HTERT RPE-1 (cell line): Measurements from ENCODE around the gene RSPH1.

Experiments
- in situ Hi-C: fragments of 300-500 bp; cut with MboI; formaldehyde crosslinking; loops from 4 replicates; pipeline ENCODE4 v1.14.3; 2020; ENCODE audit warnings: low sequenced_read_pairs

The RSPH1 gene

DNA sequence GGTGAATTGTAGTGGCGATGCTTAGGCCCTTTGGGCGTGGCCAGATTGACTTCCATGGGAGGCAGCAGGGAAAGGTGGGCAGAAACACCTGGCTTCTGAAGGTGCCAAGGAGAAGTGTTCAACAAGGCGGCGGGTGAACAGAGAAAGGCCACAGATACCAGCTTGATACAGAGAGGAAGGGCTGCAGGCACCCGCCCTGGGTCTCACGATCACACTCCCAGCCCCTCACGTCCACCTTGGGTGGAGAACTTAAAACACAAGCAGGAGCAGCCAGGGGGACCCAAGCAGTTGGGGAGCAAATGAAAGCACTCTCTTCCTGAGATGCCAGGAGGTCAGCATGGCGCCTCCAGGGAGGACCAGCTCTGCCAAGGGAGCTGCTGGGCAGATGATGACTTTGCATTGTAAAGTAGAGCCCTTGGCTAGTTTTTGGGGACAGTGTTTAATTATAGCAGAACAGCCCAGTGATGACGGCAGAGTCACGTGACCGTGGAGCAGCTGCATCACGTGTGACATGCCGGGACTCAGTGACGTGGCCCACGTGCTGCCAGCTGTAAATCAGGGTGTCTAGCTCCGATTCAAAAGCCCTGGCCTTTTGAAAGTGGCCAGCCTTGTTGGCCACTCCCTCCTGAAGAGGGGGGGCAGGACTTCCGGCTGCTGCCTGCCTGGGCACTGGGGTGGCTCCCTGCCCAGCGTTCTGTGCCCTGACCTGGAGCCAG, 36.6 kb upstream of the RSPH1 start:
- in situ Hi-C loops: no loop called here

DNA sequence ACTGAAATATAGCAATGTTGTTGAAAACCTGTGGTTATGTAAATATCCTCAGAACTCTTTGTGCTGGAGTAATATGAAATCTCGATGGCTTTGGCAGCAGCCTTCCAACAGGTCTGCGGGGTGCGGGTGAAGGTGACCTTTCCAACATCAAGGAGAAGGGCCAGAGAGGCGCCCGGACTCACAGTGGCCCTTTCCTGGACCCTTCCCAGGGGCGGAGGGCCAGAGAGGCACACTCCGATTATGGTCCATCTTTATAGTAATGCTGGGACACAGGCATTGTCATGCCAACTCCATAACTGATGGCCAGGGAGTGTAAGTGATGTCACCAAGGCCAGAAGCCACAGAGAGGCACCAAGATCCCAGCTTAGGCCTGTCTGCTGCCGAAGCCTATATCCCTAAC, 35.7 kb upstream of the RSPH1 start:
- in situ Hi-C loops: no loop called here

DNA sequence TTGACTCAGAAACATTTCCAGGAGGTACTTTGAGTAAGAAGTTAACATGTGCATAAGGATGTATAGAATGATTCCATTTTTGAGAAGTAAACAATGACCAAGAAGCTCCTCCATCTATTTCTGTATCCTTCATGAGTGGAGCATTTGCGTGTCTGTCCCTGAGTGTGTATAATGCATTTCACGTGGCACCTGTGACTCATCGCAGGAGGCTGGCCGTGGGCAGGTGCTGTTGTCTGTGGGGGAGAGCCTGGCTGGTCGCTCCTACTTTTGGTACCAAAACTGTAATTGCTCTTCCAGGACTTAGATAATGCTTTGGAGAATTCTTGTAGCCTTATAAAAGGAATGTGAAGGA, 34.1 kb upstream of the RSPH1 start:
- in situ Hi-C loops: no loop called here

DNA sequence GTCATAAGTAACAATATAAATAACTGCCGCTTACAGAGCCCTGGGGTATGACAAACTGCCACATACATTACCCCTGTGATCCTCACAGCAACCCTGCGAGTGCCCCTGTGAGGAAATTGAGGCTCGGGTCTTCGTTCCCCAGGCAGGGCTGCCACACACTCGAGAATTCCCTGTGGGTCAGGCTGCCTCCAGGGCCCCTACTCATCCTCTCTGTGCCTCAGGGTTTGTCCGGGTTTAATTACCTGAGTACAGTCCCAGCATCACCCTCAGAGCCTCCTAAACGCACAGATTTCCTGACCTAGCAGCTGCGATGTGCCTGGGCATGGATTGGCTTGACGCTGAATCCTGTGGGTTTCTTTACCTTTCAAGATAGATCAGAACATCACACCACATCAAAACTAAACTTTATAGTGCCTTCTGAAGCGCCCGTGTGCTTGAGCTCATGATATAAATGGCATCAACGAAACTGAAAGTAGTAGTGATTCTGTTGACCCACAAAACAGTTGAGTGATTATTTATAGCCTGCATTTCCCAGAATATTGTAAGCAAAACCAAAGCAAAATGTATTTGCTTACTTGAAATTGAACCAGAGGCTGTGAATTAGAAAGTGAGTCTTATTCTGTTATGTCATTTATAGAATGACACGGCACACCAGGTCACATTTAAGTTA, 31.6 kb upstream of the RSPH1 start:
- in situ Hi-C loops: no loop called here

DNA sequence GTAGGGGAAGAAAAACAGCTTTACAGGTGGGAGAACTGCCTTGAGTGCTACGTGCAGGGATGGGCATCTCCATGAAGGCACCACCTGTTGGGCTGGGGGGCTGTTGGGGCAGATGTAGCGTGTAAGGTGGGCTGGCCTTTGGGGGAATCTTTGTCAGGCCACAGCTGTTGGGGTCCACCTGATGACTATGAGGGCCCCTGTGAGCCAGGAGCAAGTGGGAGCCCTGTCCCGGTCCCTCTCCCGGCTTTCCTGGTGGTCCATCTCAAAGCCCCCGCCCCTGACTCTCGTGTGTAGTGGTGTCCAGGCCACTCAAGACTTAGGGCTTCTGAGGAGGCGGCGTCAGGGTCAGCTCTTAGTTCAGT, 31.1 kb upstream of the RSPH1 start:
- in situ Hi-C loops: no loop called here

DNA sequence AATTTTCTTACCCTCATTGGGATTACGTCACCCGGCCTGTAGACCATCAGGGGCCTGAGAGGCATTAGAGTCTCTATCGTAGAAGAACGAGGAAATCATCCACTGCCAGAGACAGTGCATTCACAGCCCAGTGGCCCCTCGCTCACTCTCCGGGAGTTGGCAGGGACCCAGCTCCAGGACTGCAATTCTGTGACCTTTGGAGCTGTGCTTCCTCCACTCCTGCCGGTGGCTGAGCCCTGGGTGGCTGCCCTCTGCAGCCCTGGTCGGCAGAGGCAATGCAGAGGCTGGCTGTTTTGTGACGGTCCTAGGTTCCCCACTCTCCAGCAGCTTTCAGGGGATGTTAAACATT, 30.3 kb upstream of the RSPH1 start:
- in situ Hi-C loops: no loop called here

DNA sequence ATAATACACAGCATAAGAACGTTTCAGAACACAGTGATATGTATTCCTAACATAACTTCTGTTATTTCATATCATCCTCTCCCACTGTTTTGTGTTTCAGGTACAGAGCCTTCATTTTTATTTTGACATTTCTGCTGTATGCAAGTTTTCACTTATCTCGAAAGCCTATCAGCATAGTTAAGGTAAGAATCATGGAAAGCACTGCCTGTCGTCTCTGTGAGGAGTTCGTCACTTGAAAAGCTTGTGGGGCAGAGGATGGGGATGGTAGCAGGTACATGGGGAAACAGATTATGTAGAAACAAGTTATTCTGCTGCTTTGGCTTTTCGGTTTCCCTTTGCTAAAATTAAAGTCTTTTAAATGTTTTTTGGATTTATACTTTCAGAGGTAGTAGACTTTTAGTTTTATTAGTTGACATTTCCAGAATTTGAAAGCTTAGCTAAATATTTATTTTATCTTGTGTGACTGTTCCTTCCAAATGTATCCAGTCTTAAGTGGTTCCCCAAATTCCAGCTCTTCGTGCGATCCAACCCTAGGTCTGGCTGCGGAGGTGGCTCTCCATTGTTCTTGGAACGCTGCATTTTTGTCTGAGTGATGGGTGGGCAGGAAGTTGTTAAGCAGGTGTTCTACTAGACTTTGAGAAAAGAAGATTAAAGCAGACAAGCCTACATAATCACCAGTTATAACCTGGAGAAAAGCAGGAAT, 29.8 kb upstream of the RSPH1 start:
- in situ Hi-C loops: no loop called here

DNA sequence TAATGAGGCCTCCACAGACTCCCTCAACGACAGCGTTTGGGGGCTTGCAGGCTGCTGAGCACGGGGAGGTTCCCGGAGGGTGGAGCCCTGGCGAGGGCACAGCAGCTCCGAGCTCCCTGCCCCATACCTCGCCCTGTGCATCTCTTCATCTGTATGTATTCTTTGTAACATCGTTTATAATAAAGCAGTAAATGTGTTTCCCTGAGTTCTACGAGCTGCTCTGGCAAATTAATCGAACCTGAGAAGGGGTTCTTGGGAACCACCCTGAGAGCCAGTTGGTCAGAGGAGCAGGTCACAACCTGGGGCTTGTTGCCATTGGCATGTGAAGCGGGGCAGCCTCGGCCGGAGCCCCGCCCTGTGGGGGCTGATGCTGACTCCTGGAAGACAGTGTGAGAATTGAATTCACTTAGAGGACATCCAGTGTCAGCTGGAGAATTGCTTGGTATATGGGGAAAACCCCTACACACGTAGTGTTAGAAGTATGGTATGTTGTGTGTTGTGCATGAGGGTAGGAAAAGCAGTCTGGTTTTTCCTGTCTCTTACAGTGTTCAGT, 29.1 kb upstream of the RSPH1 start:
- in situ Hi-C loops: no loop called here

DNA sequence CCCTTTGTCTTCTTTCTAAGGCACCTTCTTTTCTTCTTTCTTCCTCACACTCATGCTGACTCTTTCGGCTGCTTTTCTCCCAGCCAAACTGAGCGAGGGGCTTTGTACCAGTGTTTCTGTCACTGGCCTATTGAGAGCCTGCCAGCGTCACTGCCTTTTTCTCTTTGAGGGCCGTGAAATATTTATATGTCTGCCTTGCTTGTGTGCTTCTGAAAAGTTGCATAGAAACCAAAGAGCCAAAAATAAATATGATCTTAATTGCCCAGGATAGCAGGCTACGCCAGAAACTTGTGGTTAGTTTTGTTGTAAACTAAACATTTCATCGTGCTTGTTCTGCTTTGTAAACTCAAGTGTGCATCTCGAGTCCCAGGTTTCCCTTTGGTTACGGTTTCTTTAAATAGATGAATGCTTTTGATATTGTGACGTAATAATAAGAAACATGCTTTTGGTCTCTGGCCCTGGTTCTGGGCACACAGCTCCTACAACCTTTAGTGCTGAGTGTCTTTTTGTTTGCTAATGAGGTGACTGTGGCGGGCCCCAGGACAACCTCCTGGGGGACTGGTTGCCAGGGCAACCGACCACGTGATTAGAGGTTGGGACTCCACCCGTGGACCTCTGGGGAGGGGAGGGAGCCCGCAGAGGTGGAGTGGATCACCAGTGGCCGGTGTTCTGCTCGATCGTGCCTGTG, 28.5 kb upstream of the RSPH1 start:
- in situ Hi-C loops: no loop called here

DNA sequence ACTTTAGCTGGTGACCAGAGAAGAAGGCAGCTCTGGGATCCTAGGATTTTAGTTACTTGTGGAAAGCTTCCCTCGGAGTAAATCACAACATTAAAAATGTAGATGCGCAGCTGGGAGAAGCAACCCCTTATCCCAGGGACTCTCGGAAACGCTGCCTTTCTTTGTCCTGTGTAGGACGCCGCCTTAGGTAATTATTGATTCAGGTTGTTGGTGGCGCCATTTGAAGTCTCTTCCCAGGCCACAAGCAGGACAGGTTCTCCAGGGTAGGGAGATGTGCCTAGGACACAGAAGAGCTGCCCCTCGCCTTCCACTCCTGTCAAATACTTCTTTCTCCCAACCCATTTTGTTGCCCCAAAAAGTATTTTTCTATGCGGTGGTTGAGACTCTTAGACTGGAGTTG, 27.9 kb upstream of the RSPH1 start:
- in situ Hi-C loops: no loop called here

DNA sequence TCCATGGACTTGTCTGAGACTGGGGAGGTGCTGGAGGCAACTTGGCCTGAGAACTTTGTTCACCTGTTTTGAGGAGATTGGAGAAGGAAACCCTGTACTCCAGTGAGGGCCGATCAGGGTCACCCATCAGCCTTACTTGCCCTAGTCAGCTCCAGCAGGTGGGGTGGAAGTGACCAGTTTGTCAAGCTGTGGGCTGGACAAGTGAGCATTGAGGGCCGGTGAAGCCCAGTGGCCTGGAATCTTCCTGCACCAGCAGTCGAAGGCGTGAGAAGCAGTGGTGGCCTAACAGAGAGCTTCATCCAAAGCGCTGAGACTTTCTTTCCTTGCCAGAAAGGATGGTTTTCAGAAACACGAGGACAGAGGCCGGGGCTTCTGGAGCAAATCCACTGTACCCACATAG, 27.2 kb upstream of the RSPH1 start:
- in situ Hi-C loops: no loop called here

DNA sequence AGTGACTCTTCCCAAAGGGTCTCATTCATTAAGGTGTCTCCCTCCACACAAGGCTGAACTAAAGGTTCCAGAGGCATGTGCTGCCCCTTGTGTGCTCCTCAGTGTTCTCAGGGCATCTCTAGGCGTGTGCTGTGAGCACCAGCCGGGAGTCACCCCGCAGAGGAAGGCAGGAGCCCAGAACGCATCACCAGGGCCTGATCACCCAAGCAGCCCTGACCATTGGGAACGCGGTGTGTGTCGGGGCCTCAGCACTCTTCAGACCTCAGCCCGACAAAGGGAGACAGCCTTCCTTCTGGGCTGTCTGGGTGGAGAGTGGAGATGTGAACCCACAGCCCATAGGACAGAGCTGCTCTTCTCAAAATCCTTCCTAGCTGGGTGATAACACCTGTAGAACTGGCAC, 26.7 kb upstream of the RSPH1 start:
- in situ Hi-C loops: no loop called here

DNA sequence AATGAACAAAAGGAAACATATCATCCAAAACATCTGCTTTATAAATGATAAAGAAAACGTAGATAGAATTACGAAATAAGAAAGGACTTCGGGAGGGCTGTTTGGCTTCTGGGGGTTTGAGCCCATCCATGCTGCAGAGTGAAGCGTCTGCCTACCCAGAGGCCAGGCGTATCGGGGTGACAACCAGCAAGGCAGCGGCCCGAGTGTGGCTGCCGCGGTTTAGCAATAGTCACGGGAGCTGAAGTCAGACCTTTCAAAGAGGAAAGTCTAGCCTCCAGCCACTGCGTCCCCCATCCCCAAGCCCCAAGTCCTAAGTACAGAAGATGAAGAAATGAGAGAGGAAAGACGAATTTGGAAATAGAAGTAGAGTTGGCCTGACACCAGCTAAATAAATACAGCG, 26.2 kb upstream of the RSPH1 start:
- in situ Hi-C loops: no loop called here

DNA sequence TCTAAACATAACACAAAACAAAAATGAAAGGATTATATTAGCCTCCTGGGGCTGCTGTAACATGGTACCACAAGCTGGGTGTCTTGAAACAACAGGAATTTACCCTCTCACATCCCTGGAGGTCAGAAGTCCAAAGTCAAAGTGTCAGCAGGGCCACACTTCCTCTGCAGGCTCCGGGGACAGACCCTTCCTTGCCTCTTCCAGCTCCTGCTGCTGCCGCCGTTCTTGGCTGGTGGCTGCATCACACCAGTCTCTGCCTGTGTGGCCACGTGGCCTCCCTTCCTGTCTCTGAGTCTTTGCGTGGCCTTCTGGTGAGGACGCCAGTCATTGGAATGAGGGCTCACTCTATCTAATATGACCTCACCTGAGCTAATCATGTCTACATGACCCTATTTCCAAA, 25.8 kb upstream of the RSPH1 start:
- in situ Hi-C loops: no loop called here

DNA sequence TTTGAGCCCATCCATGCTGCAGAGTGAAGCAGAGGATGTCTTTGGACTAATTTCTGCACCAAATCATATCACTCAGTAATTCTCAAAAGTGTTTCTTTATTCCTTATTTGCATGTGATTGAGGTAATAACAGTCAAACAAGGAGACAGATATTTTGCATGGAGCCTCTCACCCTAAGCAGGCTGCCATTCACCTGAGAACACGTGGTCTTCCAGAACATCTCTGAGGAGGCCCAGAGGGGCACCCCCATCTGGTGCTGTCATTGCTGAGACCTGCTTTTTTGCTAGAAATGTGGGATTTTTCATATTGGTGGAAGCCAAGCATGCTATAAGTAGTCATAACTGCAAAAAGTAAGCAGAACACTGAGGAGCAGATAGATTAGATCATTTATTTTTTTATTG, 25.4 kb upstream of the RSPH1 start:
- in situ Hi-C loops: no loop called here

DNA sequence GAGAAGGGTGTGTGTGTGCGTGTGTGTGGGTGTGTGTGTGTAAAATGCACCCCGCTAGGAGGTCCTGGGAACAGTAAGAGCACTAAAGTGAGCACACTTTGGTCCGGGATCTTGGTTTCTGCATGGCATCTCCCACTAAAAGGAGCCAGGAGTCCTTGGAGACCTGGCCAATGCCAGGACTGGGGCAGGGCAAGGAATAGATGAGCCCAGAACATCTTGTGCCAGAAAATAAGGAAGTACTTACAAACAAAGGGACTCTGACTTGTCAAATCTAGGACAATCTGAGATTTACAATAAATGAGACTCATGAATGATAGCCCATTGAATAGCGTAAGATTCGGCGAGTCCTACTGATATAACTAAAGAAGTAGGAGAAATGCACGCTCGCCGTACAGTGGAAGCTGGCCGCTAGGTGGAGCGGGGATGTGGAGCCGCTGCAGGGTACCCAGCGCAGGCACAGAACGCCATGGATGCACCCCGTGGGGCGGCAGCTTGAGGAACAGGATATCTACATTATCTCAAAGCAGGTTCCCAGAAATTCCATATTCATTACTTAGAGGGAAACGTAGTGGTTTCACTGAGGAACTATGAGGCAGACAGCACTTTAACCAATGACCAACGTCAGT, 24.7 kb upstream of the RSPH1 start:
- in situ Hi-C loops: no loop called here

DNA sequence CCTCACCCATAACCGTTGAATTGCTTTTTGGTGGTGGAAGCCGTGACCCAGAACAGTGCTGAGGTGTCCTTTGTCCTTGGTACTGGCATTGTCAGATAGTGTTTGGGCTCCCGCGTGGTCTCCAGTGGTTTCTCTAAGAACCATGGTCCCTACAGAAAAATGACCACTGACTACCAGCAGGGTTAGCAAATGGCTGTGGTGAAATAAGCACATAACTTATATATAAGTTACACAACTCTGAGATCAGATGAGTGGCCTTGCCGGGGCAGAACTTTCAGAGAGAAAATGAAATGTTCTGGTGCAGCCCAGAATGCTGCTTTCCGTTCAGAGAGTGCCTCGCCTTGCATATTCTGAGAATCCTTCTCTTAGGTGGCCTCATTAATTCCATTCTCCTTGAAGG, 22.6 kb upstream of the RSPH1 start:
- in situ Hi-C loops: no loop called here

DNA sequence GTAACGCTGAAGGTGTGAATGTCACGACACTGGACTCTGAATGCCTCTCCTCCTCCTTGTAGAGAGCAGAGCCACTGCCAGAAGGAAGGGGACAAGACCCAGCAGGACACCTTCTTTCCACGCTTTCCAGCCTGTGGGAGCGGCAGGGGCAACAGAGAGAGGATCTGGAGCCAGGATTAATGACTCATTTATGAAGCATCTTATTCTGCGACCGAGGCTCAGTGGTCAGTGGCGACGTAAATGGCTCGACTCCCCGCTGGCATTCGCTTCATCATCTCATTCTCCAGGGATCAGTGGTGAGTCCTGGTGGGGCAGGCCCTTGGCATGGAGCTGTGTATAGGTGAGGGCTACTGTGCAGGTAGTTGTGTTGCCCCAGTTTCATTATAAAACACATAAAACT, 22.2 kb upstream of the RSPH1 start:
- in situ Hi-C loops: no loop called here

DNA sequence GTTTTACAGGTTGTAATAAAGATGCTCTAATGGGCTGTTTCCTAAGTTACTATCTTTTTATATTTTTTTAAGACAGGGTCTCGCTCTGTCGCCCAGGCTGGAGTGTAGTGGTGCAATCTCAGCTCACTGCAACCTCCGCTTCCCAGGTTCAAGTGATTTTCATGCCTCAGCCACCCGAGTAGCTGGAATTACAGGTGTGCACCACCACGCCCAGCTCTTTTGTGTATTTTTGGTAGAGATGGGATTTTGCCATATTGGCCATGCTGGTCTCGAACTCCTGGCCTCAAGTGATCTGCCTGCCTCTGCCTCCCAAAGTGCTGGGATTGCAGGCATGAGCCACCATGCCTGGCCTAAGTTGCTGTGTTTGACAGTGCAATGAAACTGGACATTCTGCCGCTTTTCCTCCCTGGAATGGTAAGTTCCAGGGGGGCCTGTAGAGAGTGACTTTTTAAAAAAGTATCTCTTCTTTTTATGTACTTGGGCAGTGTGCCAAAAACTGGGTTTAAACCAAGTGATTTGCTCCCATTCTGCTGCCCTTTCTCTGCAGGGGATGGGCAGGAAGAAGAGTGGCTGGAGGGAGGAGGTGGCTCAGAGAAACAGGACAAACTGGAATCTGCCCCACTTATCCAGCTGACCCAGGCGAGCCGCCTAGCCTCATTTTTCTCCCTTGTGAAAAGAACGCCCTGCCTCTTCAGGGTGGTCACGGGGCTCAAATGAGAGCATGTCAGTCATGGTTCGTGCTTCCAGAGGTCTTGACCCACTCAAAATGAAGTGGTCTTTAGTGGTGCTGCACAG, 19.9 kb upstream of the RSPH1 start:
- in situ Hi-C loops: no loop called here

DNA sequence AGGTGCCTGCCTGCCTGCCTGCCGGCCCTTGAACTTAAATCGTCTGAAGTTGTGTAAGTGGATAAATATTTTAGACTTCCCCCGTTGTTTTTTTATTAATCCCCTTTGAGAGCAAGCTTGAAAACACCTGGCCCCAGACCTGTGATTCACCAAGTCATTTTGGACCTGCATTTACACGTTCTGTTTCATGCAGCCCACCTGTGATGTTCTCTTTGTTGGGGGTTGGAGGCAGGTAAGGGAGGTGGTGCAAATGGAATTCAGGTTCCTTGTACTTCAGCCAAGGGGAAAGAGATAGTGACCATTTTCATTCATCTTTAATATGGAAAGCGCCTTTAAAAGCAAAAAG, 18.8 kb upstream of the RSPH1 start:
- in situ Hi-C loops: no loop called here
